Small intestine (tissue), 7 donors: ENCODE data around the gene ANKRD2. TPM values are rescaled to one million over a fixed set of nuclear protein-coding genes. Genes with fewer than 3 reads are reported as not detected.
A peak's percentile ranks its signal among the peaks of the same experiment; 100 is the strongest.

Experiments used
- DNase-seq, 2 donors: peaks; one replicate each; pipeline versions ENCODE4 v3.0.0 to v3.0.0-alpha.2; 2013
- FAIRE-seq: peaks from 2 replicates; lab custom pipeline; 2012; peaks lifted over from hg19 to GRCh38; lab: Jason Lieb, UNC
- H3K27ac ChIP-seq, 3 donors: one replicate each; pipeline ENCODE4 v1.5.1; 2013; ENCODE audit warnings: low read length in 2 of 3, mild to moderate bottlenecking in 2 of 3, control low read depth in 1 of 3, inconsistent platforms in 1 of 3, low read depth in 1 of 3, moderate library complexity in 1 of 3
- H3K27me3 ChIP-seq, 3 donors: one replicate each; pipeline ENCODE4 v1.6.1; 2013; ENCODE audit warnings: low read length in 3 of 3, inconsistent platforms in 1 of 3; ENCODE audit not compliant: control insufficient read depth in 3 of 3, insufficient read depth in 3 of 3
- H3K36me3 ChIP-seq, 3 donors: one replicate each; pipeline ENCODE4 v1.6.1; 2013; ENCODE audit warnings: low read length in 3 of 3, inconsistent platforms in 1 of 3, low read depth in 1 of 3, mild to moderate bottlenecking in 1 of 3, moderate library complexity in 1 of 3; ENCODE audit not compliant: control insufficient read depth in 3 of 3, insufficient read depth in 2 of 3
- H3K4me1 ChIP-seq, 3 donors: one replicate each; pipeline ENCODE4 v1.6.1; 2013; ENCODE audit warnings: low read length in 2 of 3, inconsistent platforms in 1 of 3, low read depth in 1 of 3, mild to moderate bottlenecking in 1 of 3, moderate library complexity in 1 of 3; ENCODE audit not compliant: control insufficient read depth in 3 of 3, insufficient read depth in 2 of 3
- H3K4me3 ChIP-seq, 3 donors: one replicate each; pipeline ENCODE4 v1.5.1; 2013; ENCODE audit warnings: low read length in 3 of 3, control low read depth in 1 of 3, inconsistent platforms in 1 of 3, low read depth in 1 of 3, mild to moderate bottlenecking in 1 of 3, moderate library complexity in 1 of 3
- H3K9me3 ChIP-seq, 2 donors: one replicate each; pipeline ENCODE4 v1.6.1; 2013; ENCODE audit warnings: low read depth in 1 of 2, low read length in 1 of 2; ENCODE audit not compliant: control insufficient read depth in 2 of 2, insufficient read depth in 1 of 2
- WGBS, 3 donors: extraction: QIAGEN DNeasy Blood & Tissue Kit; methylation state at CpG; one replicate each; pipeline ENCODE4 v1.1.7; 2013; 5-methylcytosine and 5-hydroxymethylcytosine counted together
- polyA plus RNA-seq, 4 donors: library from polyadenylated mRNA; stranded (reverse) in 3 of 4; unstranded in 1 of 4; fragments of 200-250 nt in 3 of 4; fragments of 120-200 nt in 1 of 4; gene quantifications; one replicate each; pipeline versions ENCODE4 v1.2.1 to v1.2.3, GENCODE V29; 2013
- donor health status: healthy with polysubstance abuse.
- donor health status: control.
- donor health status: control.
- donor health status: Bipolar disorder and iron deficiency.
- donor health status: healthy.

Gene ANKRD2
- polyA plus RNA-seq, 4 donors: 0.04 to 8.6 (median 2.0) TPM

- no peak overlapping the region for H3K27ac ChIP-seq
- 84 to 94% (median 86%) methylated on average over 9 of the region's 9 CpGs for WGBS, 3 donors
- no peak for FAIRE-seq
- DNase-seq: no peak
- peaks cover 0 to 13% (median 0%) of the 10 kb centered on the region in 3 donors for H3K4me1 ChIP-seq
- H3K4me3 ChIP-seq: no peak overlapping the region
- peaks cover 0 to 14% (median 0%) of the 10 kb centered on the region in 3 donors for H3K27me3 ChIP-seq
- no peaks in the 10 kb centered on the region for H3K9me3 ChIP-seq
- H3K36me3 ChIP-seq: no peaks in the 10 kb centered on the region
These were observed 8.1 kb downstream of the ANKRD2 start for GRCh38 chr10:97580421-97581367.

- FAIRE-seq: no peak
- H3K36me3 ChIP-seq: no peaks in the 10 kb centered on the region
- H3K27ac ChIP-seq: no peak overlapping the region
- DNase-seq: no peak
- H3K9me3 ChIP-seq: no peaks in the 10 kb centered on the region
- H3K27me3 ChIP-seq: peaks cover 0 to 14% (median 0%) of the 10 kb centered on the region in 3 donors
- WGBS, 3 donors: 85 to 92% (median 89%) methylated on average over 7 to 8 of the region's 8 CpGs
- H3K4me3 ChIP-seq: no peak overlapping the region
- peaks cover 0 to 13% (median 0%) of the 10 kb centered on the region in 3 donors for H3K4me1 ChIP-seq
These were observed 9.6 kb downstream of the ANKRD2 start for GRCh38 chr10:97582169-97582568.

GRCh38 chr10:97583476-97583875 lies 10.9 kb downstream of the ANKRD2 start:
- Histone ChIP-seq H3K36me3 (no peaks in the 10 kb centered on the region), H3K4me1 (peaks cover 0 to 13% (median 0%) of the 10 kb centered on the region in 3 donors), H3K27ac (no peak overlapping the region), H3K9me3 (no peaks in the 10 kb centered on the region), H3K27me3 (peaks cover 0 to 1% (median 0%) of the 10 kb centered on the region in 3 donors), H3K4me3 (no peak overlapping the region)
- FAIRE-seq (no peak), DNase-seq (no peak)
- WGBS, 3 donors: 81 to 92% (median 85%) methylated on average over 13 of the region's 13 CpGs

- FAIRE-seq (no peak), DNase-seq (peak; percentile 24 to 67)
- H3K36me3 ChIP-seq: no peaks in the 10 kb centered on the region
- H3K4me1 ChIP-seq: peaks cover 0 to 16% (median 0%) of the 10 kb centered on the region in 3 donors
- no peak within 1 kb of the TSS for H3K4me3 ChIP-seq
- WGBS, 3 donors: 45 to 59% (median 45%) methylated on average over 5 of the region's 5 CpGs
- no peak within 1 kb of the TSS for H3K27ac ChIP-seq
- H3K9me3 ChIP-seq: no peaks in the 10 kb centered on the region
- no peaks in the 10 kb centered on the region for H3K27me3 ChIP-seq
These were observed 11.7 kb downstream of the ANKRD2 start, which contains the start of gene HOGA1 for GRCh38 chr10:97584060-97584797. HOGA1 (plus strand) TSS chr10:97584389; CDS start chr10:97584704, 315 bp downstream.

GRCh38 chr10:97584798-97585438 lies 12.3 kb downstream of the ANKRD2 start:
- Histone ChIP-seq H3K27ac (no peak overlapping the region), H3K4me3 (no peak overlapping the region), H3K4me1 (peaks cover 0 to 18% (median 0%) of the 10 kb centered on the region in 3 donors), H3K36me3 (no peaks in the 10 kb centered on the region), H3K27me3 (no peaks in the 10 kb centered on the region), H3K9me3 (no peaks in the 10 kb centered on the region)
- DNase-seq: no peak
- no peak for FAIRE-seq
- WGBS, 3 donors: 81 to 86% (median 81%) methylated on average over 5 of the region's 5 CpGs

- WGBS, 3 donors: 86 to 91% (median 87%) methylated on average over 5 of the region's 5 CpGs
- FAIRE-seq (no peak), DNase-seq (no peak)
- Histone ChIP-seq H3K4me1 (peaks cover 0 to 18% (median 0%) of the 10 kb centered on the region in 3 donors), H3K36me3 (peaks cover 0 to 3% (median 0%) of the 10 kb centered on the region in 3 donors), H3K4me3 (no peak overlapping the region), H3K9me3 (no peaks in the 10 kb centered on the region), H3K27me3 (no peaks in the 10 kb centered on the region), H3K27ac (no peak overlapping the region)
These were observed 12.8 kb downstream of the ANKRD2 start for GRCh38 chr10:97585439-97585811.

- FAIRE-seq (no peak), DNase-seq (no peak)
- no peaks in the 10 kb centered on the region for H3K27me3 ChIP-seq
- H3K9me3 ChIP-seq: no peaks in the 10 kb centered on the region
- H3K36me3 ChIP-seq: peaks cover 0 to 7% (median 0%) of the 10 kb centered on the region in 3 donors
- no peak overlapping the region for H3K27ac ChIP-seq
- H3K4me1 ChIP-seq: peaks cover 0 to 27% (median 0%) of the 10 kb centered on the region in 3 donors
- H3K4me3 ChIP-seq: no peak overlapping the region
- 89 to 97% (median 91%) methylated on average over 2 of the region's 2 CpGs for WGBS, 3 donors
These were observed 14.6 kb downstream of the ANKRD2 start for GRCh38 chr10:97587183-97587582.

GRCh38 chr10:97589479-97589878 lies 16.9 kb downstream of the ANKRD2 start, which contains the start of gene C10orf62:
C10orf62 (plus strand) TSS chr10:97589721; CDS start chr10:97589898, 177 bp downstream.
- Histone ChIP-seq H3K4me3 (no peak within 1 kb of the TSS), H3K27ac (no peak within 1 kb of the TSS), H3K9me3 (no peaks in the 10 kb centered on the region), H3K4me1 (peaks cover 0 to 17% (median 0%) of the 10 kb centered on the region in 3 donors), H3K27me3 (no peaks in the 10 kb centered on the region), H3K36me3 (peaks cover 0 to 7% (median 0%) of the 10 kb centered on the region in 3 donors)
- no peak for DNase-seq
- no peak for FAIRE-seq
- 71 to 96% (median 89%) methylated on average over 3 of the region's 3 CpGs for WGBS, 3 donors
